Common myeloid progenitor, CD34-positive (primary cell): ENCODE results near the gene CGA.

Experiments
- CTCF ChIA-PET: fragments of 350-600 bp; sonication (Branson Sonifier 250); formaldehyde crosslinking; loops from one replicate; lab custom pipeline; 2021; ENCODE audit warnings: antibody characterized with exemption; lab: Charles Lee
- POLR2A ChIA-PET: fragments of 350-600 bp; sonication (Branson Sonifier 250); formaldehyde crosslinking; loops from one replicate; lab custom pipeline; 2021; ENCODE audit warnings: antibody characterized with exemption; lab: Charles Lee
- DNase-seq, 3 donors: peaks; one replicate each; pipeline versions ENCODE4 v3.0.0 to v3.0.0-alpha.2; 2013
- H3K27ac ChIP-seq, 2 experiments: 1 replicate in 1 of 2; 2 replicates in 1 of 2; pipeline ENCODE4 v1.7.0; 2013; ENCODE audit warnings: inconsistent platforms in 2 of 2, low read length in 2 of 2, mild to moderate bottlenecking in 2 of 2, low read depth in 1 of 2, moderate library complexity in 1 of 2; ENCODE audit not compliant: severe bottlenecking in 2 of 2, insufficient read depth in 1 of 2, poor library complexity in 1 of 2
- H3K27me3 ChIP-seq, 5 experiments: replicated peaks in 2 of 5; 1 replicate in 3 of 5; 2 replicates in 2 of 5; pipeline versions ENCODE4 v1.6.1 to v1.7.0; 2013; ENCODE audit warnings: low read length in 4 of 5, mild to moderate bottlenecking in 2 of 5, moderate library complexity in 2 of 5, inconsistent platforms in 1 of 5; ENCODE audit not compliant: insufficient read depth in 5 of 5, control insufficient read depth in 4 of 5
- H3K36me3 ChIP-seq, 4 experiments: 1 replicate in 2 of 4; 2 replicates in 2 of 4; pipeline versions ENCODE4 v1.6.1 to v1.7.0; 2013; ENCODE audit warnings: low read length in 3 of 4, control low read depth in 1 of 4, mild to moderate bottlenecking in 1 of 4; ENCODE audit not compliant: control insufficient read depth in 4 of 4, insufficient read depth in 4 of 4
- H3K4me1 ChIP-seq, 4 experiments: 1 replicate in 3 of 4; 2 replicates in 1 of 4; pipeline versions ENCODE4 v1.6.1 to v1.7.1; 2013; ENCODE audit warnings: low read length in 3 of 4, mild to moderate bottlenecking in 3 of 4, control low read depth in 1 of 4, inconsistent platforms in 1 of 4, moderate library complexity in 1 of 4; ENCODE audit not compliant: control insufficient read depth in 4 of 4, insufficient read depth in 4 of 4; ENCODE audit errors: control extremely low read depth in 1 of 4
- H3K4me3 ChIP-seq, 7 experiments: 1 replicate in 4 of 7; 2 replicates in 3 of 7; pipeline versions ENCODE4 v1.5.1 to v1.7.0; 2013; ENCODE audit warnings: mild to moderate bottlenecking in 7 of 7, low read length in 6 of 7, moderate library complexity in 6 of 7, inconsistent platforms in 2 of 7, low read depth in 2 of 7, control low read depth in 1 of 7; ENCODE audit not compliant: insufficient read depth in 4 of 7, control insufficient read depth in 1 of 7; ENCODE audit errors: extremely low read depth in 1 of 7
- H3K9me3 ChIP-seq, 5 experiments: 1 replicate in 4 of 5; 2 replicates in 1 of 5; pipeline versions ENCODE4 v1.6.1 to v1.7.1; 2013; ENCODE audit warnings: low read length in 4 of 5, mild to moderate bottlenecking in 2 of 5, inconsistent platforms in 1 of 5, low read depth in 1 of 5, moderate library complexity in 1 of 5; ENCODE audit not compliant: control insufficient read depth in 4 of 5, insufficient read depth in 2 of 5; ENCODE audit errors: control extremely low read depth in 1 of 5
- WGBS: methylation state at CpG from one replicate; pipeline ENCODE4 v1.1.5; 2013; ENCODE audit not compliant: insufficient coverage; 5-methylcytosine and 5-hydroxymethylcytosine counted together

The CGA gene

DNA sequence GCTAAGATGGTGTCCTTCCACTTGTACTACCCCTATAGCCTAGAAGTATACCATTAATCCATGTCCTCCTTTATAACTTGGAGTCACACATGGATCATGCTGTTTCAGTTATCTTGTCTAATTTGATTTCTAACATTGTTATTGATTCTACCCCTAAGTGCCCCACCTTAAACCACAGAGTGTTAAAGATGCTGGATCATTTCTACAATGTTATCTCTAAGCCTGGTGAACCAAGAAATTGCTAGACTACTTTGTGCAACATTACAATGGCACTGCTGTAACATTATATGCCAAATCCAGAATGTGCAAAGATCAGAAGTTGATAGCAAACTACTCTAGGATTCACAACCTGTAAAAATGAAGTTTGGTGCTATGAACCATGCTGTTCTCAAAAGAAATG is 1.7 kb downstream of the CGA start:
- no peak overlapping the region for H3K4me3 ChIP-seq
- peaks cover 0 to 9% (median 3%) of the 10 kb centered on the region in 4 experiments for H3K4me1 ChIP-seq
- H3K36me3 ChIP-seq: no peaks in the 10 kb centered on the region
- DNase-seq: no peak
- H3K27me3 ChIP-seq: no peaks in the 10 kb centered on the region
- H3K27ac ChIP-seq: no peak overlapping the region
- H3K9me3 ChIP-seq: no peaks in the 10 kb centered on the region
- ChIA-PET POLR2A (no interaction called here), CTCF (no interaction called here)

DNA sequence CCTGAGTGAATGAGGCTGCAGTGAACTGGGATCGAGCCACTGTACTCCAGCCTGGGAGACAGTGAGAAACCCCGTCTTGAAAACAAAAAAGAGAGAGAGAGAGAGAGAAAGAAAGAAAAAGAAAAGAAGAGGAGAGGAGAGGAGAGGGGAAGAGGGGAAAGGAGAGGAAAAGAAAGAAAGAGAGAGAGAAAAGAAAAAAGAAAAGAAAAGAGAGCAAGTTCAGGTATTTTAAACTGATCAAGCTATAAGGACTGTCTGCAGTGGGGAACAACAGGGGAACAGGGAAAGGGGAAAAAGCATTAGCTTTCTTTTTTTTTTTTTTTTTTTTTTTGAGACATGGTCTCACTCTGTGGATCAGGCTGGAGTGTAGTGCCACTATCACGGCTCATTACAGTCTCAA is 2.5 kb downstream of the CGA start:
- Histone ChIP-seq H3K27me3 (no peaks in the 10 kb centered on the region), H3K4me3 (no peak overlapping the region), H3K9me3 (no peaks in the 10 kb centered on the region), H3K4me1 (peaks cover 0 to 9% (median 3%) of the 10 kb centered on the region in 4 experiments), H3K27ac (no peak overlapping the region), H3K36me3 (no peaks in the 10 kb centered on the region)
- DNase-seq: no peak
- POLR2A ChIA-PET: interaction anchor here (0.6 kb wide), 1 partner anchor 1721 kb away, joined by 3 read pairs; no protein-coding TSS in a partner anchor
- CTCF ChIA-PET: no interaction called here
- 95% methylated on average over 3 of the region's 3 CpGs for WGBS

DNA sequence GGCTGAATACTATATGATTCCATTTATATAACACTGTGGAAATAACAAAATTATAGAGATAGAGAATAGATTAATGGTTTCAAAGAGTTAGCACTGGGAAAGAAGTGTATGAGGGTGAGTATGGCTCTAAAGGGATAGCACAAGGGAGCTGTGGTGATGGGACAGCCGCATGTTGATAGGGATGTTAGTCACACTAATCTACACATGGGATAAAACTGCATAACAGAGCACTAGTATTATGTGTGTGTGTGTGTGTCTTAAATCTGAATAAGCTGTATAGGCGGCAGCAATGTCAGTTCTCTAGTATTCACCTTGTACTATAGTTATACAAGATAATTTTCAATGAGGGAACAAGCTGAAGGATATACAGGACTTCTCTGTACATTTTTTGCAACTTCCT is 5.8 kb downstream of the CGA start:
- Histone ChIP-seq H3K27ac (no peak overlapping the region), H3K36me3 (no peaks in the 10 kb centered on the region), H3K9me3 (no peaks in the 10 kb centered on the region), H3K4me1 (peaks cover 0 to 9% (median 3%) of the 10 kb centered on the region in 4 experiments), H3K4me3 (no peak overlapping the region), H3K27me3 (no peaks in the 10 kb centered on the region)
- CTCF ChIA-PET: interaction anchor here (0.7 kb wide), 1 partner anchor 22 kb away, joined by 3 read pairs; no protein-coding TSS in a partner anchor
- POLR2A ChIA-PET: no interaction called here
- DNase-seq: no peak
- no CpG with 5 or more reads among the region's 2 CpGs for WGBS

DNA sequence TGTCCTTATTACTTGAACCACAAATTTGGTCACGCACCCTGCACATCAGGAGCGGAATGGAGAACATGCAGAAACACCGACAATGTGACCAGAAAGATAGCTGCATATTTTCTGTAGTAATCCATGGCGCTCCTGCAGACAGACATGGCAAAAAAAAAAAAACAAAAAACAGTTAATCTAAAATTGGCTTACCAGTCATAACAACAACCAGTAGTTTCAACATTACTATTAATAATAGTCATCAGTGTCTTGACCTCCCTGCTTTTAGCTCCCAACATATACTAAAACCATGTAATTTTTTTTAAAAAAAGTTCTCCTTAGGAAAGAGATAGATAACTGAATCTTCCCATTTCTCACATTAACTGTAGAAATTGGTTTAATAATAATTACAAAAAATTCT is 6.8 kb downstream of the CGA start:
- no peaks in the 10 kb centered on the region for H3K27me3 ChIP-seq
- WGBS: 100% methylated on average over 3 of the region's 4 CpGs
- peaks cover 0 to under 1% (median 0%) of the 10 kb centered on the region in 4 experiments for H3K4me1 ChIP-seq
- CTCF ChIA-PET: no interaction called here
- no peaks in the 10 kb centered on the region for H3K9me3 ChIP-seq
- POLR2A ChIA-PET: no interaction called here
- no peak for DNase-seq
- H3K27ac ChIP-seq: no peak overlapping the region
- H3K4me3 ChIP-seq: no peak overlapping the region
- H3K36me3 ChIP-seq: no peaks in the 10 kb centered on the region

DNA sequence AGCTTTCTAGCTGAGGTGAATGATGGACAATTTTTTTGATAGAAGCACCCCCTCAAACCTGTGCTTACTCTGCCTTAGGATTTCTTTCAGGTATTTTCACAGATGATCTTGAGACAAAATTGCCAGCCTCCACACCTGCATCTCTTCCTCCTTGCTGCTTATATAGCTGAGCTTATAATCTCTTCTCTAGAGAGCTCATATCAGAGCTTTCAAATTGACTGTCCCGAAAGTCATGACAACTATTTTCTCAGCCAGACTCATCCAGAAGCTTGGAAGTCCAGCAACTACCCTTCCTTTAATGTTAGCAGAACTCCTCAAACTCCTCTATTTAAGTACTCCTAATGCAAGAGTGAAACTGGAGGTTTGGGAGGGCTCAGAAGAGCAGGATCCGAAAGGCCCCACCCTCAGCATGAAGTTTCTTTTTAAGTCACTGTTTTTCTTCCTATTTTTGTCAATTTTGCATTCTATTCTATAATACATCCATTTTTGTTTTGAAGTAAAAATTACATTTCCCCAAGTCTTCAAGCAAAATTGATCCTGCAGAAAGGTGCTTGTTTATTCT is 12.7 kb downstream of the CGA start:
- CTCF ChIA-PET: interaction anchor here (2.2 kb wide), 1 partner anchor 12 kb away, joined by 5 read pairs; the partner anchor contains the start of gene CGA

DNA sequence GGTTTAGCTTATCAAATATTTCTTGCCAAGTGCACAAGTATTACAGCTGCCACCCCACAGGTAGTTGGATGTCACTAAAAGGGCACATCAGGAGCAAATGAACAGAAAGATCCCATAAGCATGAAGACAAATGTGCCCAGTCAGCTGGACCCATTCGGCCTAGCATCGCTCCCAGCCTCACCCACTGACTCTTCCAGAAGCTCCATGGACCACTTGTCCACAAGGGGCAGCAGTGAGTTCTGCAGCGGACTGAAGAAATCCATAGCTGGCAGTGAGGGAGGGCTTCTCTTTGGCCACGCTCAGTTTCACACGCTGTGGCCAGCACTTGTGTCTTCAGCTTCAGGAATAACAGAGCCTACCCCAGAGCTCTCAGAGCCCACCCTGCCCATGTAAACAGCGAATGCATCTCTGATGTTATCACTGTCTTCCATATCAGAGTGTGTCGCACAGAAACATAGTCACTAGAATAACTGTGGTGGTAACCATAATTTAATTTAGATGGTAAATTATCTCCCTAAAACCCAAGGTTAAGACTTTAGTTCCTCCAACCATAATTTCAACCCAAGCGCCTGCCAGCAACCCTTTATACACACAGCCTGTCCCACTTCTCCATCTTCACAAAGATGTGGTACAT is 15.8 kb downstream of the CGA start:
- ChIA-PET POLR2A (no interaction called here), CTCF (interaction anchor here (0.8 to 2.2 kb wide), 10 partner anchors 12 to 67 kb away, joined by 3 to 7 read pairs (median 4); partner anchors contain the start of gene CGA)
- Histone ChIP-seq H3K4me1 (no peaks in the 10 kb centered on the region), H3K9me3 (no peaks in the 10 kb centered on the region), H3K36me3 (no peaks in the 10 kb centered on the region), H3K27me3 (peaks cover 0 to 4% (median 2%) of the 10 kb centered on the region in 5 experiments), H3K27ac (no peak overlapping the region), H3K4me3 (no peak overlapping the region)
- 42% methylated on average over 3 of the region's 8 CpGs for WGBS
- DNase-seq: peak; percentile 62 to 75 (median 63)

More for the DNA sequence above, 12.7 kb downstream of the CGA start:
- Histone ChIP-seq H3K4me3 (no peak overlapping the region), H3K9me3 (no peaks in the 10 kb centered on the region), H3K4me1 (no peaks in the 10 kb centered on the region), H3K27me3 (peaks cover 0 to 4% (median 2%) of the 10 kb centered on the region in 5 experiments), H3K36me3 (no peaks in the 10 kb centered on the region), H3K27ac (no peak overlapping the region)
- WGBS: 100% methylated on average over 1 of the region's 2 CpGs
- POLR2A ChIA-PET: interaction anchor here (0.6 kb wide), 1 partner anchor 15 kb away, joined by 3 read pairs; no protein-coding TSS in a partner anchor
- no peak for DNase-seq

DNA sequence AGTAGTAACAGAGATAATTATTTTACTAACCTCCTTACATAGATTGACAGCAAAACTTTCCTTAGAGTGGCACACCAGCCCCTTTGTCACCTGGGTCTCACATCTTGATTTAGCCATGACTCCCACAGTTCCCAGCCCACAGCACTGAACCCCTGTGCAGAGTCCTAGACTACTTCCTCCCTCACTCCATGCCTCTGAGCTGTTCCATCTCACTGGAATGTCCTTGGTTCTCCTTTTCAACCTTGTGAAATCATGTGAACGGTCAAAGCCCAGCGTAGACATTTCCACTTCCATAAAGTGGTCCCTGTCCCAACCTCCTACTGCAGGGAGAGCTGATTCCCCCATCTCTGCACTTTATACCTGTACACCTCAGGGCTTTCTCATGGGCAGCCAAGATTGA is 19.7 kb downstream of the CGA start:
- ChIA-PET POLR2A (no interaction called here), CTCF (interaction anchor here (1.0 to 1.5 kb wide), 5 partner anchors 8 to 1796 kb away, joined by 3 to 4 read pairs (median 3); no protein-coding TSS in a partner anchor)
- Histone ChIP-seq H3K27ac (no peak overlapping the region), H3K36me3 (no peaks in the 10 kb centered on the region), H3K4me1 (no peaks in the 10 kb centered on the region), H3K9me3 (no peaks in the 10 kb centered on the region), H3K4me3 (no peak overlapping the region), H3K27me3 (peaks cover 0 to 1% (median 0%) of the 10 kb centered on the region in 5 experiments)
- DNase-seq: no peak
- 78% methylated on average over 2 of the region's 2 CpGs for WGBS
